Adipocyte (in vitro differentiated cells): ENCODE data around the gene COQ8B.
"Not testable (repeated sequence)": the region's sequence is repeated elsewhere in the genome, so short reads cannot be mapped to it uniquely, and the experiment has no call there.

ENCODE experiments used
- DNase-seq: peaks from one replicate; pipeline ENCODE4 v3.0.0-alpha.2; 2015; ENCODE audit warnings: low read depth
- H3K27me3 ChIP-seq: replicated peaks from 2 replicates; pipeline ENCODE4 v1.7.0; 2013; ENCODE audit warnings: mild to moderate bottlenecking, low read length, moderate library complexity; ENCODE audit not compliant: control insufficient read depth, insufficient read depth
- H3K36me3 ChIP-seq: 2 replicates; pipeline ENCODE4 v1.7.0; 2013; ENCODE audit warnings: low read length, mild to moderate bottlenecking, moderate library complexity; ENCODE audit not compliant: control insufficient read depth, insufficient read depth, severe bottlenecking
- H3K4me1 ChIP-seq: 2 replicates; pipeline ENCODE4 v1.7.0; 2013; ENCODE audit warnings: mild to moderate bottlenecking, low read length, moderate library complexity; ENCODE audit not compliant: control insufficient read depth, insufficient read depth
- H3K4me3 ChIP-seq: 2 replicates; pipeline ENCODE4 v1.7.0; 2013; ENCODE audit warnings: mild to moderate bottlenecking, low read length, moderate library complexity
- H3K9ac ChIP-seq: 2 replicates; pipeline ENCODE4 v1.7.0; 2013; ENCODE audit warnings: mild to moderate bottlenecking, low read length, moderate library complexity
- H3K9me3 ChIP-seq: 2 replicates; pipeline ENCODE4 v1.7.0; 2013; ENCODE audit warnings: mild to moderate bottlenecking, low read length, moderate library complexity; ENCODE audit not compliant: control insufficient read depth

Gene COQ8B

DNA sequence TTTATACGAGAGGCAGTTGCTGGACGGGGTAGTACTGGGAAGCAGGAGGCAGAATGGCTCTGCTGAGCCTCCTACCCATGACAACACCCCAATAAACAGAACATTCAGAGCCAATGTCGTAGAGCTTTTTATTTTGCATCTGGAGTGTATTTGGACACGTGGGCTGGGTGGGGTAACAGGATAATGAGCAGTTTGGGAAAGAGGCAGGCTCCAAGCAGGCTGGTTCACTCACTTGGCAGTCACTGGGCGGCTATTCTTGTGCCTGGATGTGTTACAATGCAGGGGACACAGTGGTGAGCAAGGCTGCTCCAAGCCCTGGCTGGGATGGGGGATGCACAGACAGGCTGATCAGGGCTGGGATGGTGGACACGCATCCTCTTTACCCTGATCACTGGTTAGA, 24.1 kb upstream of the COQ8B start:
- Histone ChIP-seq H3K9me3 (no peaks in the 10 kb centered on the region), H3K27me3 (no peaks in the 10 kb centered on the region), H3K4me3 (peak overlapping the region; percentile 57), H3K36me3 (peaks cover 42% of the 10 kb centered on the region), H3K4me1 (peaks cover 37% of the 10 kb centered on the region), H3K9ac (peak overlapping the region; percentile 77)
- peak; percentile 64 for DNase-seq

DNA sequence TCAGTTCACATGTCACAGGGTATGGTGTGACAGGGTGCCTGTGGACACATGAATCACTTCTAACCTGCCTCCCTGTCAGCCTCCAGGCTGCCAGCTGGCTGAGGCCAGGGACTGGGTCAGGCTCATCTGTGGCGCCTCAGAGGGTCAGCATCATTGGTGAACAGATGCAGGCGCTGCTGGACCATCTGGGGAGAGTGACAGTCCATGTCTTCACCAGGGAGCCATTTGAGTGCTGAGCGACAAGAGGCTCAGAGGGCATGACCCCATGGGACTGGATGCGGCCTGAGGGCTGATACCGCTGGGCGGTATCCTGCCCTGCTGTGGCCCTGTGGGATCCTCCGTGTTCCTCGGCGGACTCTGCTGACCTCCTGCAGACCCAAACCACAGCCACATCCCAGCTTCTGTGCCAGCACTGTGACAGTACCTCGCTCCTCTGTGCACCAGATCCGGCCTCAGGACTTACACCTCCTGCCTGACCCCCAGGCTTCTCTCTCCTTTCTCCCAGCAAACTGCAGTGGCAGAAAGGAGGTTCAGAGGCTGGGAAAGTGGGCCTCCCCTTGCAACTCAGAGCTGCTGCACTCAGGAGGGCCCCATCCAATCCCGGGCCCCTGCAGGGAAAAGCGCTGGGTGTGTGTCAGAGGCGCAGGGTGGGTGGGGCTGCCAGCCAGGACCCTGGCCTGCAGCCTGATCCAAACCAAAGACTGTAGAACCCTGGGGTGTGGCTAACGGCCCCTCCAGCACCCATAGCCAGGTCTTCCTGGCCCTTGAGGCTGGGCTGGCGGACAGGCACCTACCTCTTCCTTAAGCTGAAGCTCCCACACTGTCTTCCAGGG, 23.4 kb upstream of the COQ8B start:
- DNase-seq: no peak
- H3K4me1 ChIP-seq: peaks cover 31% of the 10 kb centered on the region
- peak overlapping the region; percentile 57 for H3K4me3 ChIP-seq
- peaks cover 48% of the 10 kb centered on the region for H3K36me3 ChIP-seq
- no peaks in the 10 kb centered on the region for H3K27me3 ChIP-seq
- no peaks in the 10 kb centered on the region for H3K9me3 ChIP-seq
- H3K9ac ChIP-seq: peak overlapping the region; percentile 77

DNA sequence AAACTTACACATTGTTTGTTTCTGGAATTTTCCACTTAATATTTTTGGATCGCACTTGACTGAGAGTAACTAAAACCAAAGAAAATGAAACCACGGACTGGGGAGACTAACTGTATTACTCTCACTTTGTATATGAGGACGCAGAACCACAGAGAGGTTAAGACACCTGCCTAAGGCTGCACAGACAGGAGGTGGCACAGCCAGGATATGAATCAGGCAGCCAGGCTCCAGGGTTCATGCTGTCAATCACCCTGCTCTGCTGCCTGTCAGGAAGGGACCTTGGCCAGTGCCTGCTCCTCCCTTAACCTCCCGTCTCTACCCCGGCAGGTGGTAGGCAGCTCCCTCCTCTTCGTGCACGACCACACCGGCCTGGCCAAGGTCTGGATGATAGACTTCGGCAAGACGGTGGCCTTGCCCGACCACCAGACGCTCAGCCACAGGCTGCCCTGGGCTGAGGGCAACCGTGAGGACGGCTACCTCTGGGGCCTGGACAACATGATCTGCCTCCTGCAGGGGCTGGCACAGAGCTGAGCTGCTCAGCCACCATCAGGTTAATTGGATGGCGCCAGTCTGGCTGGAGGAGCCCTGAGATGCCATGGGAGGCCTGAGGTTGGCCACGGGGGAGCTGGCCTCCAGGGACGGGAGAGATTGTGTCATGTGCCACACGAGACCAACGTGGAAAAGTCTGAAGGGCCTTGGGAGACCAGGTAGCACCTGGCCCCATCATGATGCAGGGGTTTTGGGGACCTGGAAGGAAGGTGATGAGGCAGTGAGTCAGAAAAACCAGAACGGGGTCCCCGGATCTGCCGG, 22.5 kb upstream of the COQ8B start:
- no peak for DNase-seq
- no peaks in the 10 kb centered on the region for H3K9me3 ChIP-seq
- H3K36me3 ChIP-seq: peaks cover 57% of the 10 kb centered on the region
- peaks cover 24% of the 10 kb centered on the region for H3K4me1 ChIP-seq
- no peak overlapping the region for H3K4me3 ChIP-seq
- H3K9ac ChIP-seq: peak overlapping the region; percentile 77
- no peaks in the 10 kb centered on the region for H3K27me3 ChIP-seq

DNA sequence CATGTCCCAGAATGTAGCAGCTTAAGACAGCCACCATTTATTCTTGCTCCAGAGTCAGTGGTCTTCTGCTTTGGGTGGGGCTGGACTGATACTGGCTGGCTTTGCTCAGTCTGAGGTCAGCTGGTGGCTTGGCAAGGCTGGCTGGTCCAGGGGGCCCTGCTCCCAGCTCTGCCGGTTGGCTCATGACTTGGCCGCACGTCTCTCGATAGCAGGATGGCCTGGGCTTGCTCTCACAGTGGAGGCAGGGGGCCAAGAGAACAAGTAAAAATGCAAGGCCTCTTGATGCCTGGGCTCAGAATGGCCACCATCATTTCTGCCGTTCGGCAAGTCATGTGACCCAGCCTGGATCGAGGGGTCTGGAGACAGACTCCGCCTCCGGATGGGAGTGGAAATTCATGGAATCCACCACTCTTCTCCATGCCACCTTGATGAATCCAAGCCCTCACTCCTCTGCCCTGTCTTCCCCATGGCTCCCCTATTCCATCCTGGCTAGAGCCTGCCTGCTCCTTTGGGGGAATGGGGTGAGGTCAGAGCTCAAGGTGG, 20.5 kb upstream of the COQ8B start:
- no peak overlapping the region for H3K9ac ChIP-seq
- H3K4me1 ChIP-seq: peaks cover 24% of the 10 kb centered on the region
- H3K9me3 ChIP-seq: no peaks in the 10 kb centered on the region
- H3K4me3 ChIP-seq: no peak overlapping the region
- H3K27me3 ChIP-seq: no peaks in the 10 kb centered on the region
- no peak for DNase-seq
- peaks cover 77% of the 10 kb centered on the region for H3K36me3 ChIP-seq

DNA sequence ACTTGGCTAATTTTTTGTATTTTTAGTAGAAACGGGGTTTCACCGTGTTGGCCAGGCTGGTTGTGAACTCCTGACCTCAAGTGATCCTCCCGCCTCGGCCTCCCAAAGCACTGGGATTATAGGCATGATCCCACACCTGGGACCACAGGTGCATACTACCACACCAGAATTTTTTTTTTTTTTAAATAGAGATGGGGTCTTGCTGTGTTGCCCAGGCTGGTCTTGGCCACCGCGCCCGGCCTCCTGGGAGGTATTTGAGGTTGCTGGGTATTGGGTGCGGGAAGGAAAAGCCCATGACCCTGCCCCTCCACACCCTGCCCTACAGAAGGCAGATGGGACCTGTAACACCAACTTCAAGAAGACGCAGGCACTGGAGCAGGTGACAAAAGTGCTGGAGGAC, 20.0 kb upstream of the COQ8B start:
- H3K4me1 ChIP-seq: peaks cover 24% of the 10 kb centered on the region
- no peak for DNase-seq
- no peak overlapping the region for H3K4me3 ChIP-seq
- H3K9ac ChIP-seq: no peak overlapping the region
- H3K9me3 ChIP-seq: no peaks in the 10 kb centered on the region
- H3K36me3 ChIP-seq: peaks cover 83% of the 10 kb centered on the region
- no peaks in the 10 kb centered on the region for H3K27me3 ChIP-seq

DNA sequence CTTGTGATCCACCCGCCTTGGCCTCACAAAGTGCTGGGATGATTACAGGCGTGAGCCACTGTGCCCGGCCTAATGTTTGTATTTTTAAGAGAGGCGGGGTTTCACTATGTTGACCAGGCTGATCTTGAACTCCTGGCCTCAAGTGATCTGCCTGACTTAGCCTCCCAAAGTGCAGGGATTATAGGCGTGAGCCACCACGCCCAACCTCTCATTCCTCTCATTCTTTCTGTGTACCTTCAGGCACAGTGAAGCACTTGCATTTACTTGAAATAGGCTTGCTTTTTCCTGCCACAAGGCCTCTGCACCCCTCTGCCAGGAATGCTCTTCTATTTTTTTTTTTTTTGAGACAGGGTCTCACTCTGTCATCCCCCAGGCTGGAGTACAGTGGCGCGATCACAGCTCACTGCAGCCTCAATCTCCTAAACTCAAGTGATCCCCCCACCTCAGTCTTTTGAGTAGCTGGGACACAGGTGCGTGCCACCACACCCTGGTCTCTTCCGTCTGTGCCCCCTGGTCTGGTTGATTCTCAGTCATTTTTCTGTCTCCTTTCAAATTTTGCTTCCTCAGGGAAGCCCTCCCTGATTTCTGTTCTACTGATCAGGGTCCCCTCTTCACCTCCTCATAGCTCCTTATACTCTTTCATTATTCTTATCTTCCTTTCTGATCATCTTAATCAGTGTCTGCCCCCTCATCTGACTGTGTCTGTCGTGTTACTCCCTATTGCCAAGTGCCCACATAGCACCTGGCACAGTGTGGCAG, 18.5 kb upstream of the COQ8B start:
- DNase-seq: no peak
- Histone ChIP-seq H3K9me3 (no peaks in the 10 kb centered on the region), H3K9ac (no peak overlapping the region), H3K4me3 (no peak overlapping the region), H3K27me3 (no peaks in the 10 kb centered on the region), H3K4me1 (peaks cover 13% of the 10 kb centered on the region), H3K36me3 (peaks cover 96% of the 10 kb centered on the region)

DNA sequence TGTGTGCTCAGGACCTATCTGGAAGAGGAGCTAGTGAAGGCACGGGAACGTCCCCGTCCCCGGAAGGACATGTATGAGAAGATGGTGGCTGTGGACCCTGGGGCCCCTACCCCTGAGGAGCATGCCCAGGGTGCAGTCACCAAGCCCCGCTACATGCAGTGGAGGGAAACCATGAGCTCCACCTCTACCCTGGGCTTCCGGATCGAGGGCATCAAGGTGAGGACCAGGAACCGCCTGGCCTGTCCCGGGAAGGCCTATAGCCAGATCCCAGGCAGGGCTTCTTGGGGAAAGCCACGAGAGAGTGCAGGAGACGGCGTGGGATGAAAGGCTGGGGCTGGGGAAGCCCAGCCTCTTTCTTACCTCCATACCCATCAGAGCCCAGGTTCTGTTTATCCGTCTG, 16.5 kb upstream of the COQ8B start:
- Histone ChIP-seq H3K4me3 (no peak overlapping the region), H3K4me1 (no peaks in the 10 kb centered on the region), H3K9ac (no peak overlapping the region), H3K9me3 (no peaks in the 10 kb centered on the region), H3K36me3 (peaks cover 94% of the 10 kb centered on the region), H3K27me3 (no peaks in the 10 kb centered on the region)
- no peak for DNase-seq

DNA sequence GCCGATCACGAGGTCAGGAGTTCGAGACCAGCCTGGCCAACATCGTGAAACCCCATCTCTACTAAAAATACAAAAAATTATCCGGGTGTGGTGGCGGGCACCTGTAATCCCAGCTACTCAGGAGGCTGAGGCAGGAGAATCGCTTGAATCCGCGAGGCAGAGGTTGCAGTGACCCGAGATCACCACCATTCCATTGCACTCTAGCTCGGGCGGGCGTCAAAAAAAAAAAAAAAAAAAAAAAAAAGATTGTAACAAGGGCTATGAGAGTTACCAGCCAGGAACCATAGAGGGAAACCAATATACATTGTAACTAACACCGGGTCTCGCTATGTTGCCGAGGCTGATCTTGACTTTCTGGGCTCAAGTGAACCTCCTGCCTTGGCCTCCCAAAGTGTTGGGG, 15.6 kb upstream of the COQ8B start:
- H3K9ac ChIP-seq, H3K9me3 ChIP-seq, DNase-seq, H3K27me3 ChIP-seq, H3K4me1 ChIP-seq, H3K4me3 ChIP-seq: not testable (repeated sequence)
- peaks cover 97% of the 10 kb centered on the region for H3K36me3 ChIP-seq

DNA sequence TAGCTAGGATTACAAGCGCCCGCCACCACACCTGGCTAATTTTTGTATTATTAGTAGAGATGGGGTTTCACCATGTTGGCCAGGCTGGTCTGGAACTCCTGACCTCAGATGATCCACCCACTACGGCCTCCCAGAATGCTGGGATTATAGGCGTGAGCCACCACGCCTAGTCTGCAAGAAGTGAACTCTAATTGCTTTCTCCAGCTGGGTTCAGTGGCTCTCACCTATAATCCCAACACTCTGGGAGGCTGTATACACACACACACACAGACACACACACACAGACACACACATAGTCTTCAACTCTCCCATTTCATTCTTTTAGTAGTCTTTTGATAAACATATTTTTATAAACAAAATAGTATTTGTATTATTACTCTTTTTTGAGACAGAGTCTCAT, 13.4 kb upstream of the COQ8B start:
- peaks cover 93% of the 10 kb centered on the region for H3K36me3 ChIP-seq
- H3K27me3 ChIP-seq, H3K9ac ChIP-seq, H3K9me3 ChIP-seq, H3K4me1 ChIP-seq, H3K4me3 ChIP-seq, DNase-seq: not testable (repeated sequence)

DNA sequence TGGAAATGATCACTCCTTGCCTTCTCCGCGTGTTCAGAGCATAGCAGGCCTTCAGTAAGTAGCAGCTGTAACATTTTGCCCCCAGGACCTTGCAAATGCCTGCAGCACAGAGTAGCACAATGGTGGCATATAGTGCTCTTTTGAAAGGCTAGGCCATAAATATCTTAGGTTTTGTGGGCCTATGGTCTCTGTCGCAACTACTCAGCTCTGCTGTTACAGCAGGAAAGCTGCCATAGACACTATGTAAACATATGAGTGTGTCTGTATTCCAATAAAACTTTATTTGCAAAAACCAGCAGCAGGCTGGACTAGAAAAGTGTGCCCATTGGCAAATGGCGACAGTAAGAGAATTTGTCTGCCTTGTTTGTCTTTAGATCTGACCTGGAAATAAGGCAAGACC, 9.6 kb upstream of the COQ8B start:
- DNase-seq: no peak
- H3K27me3 ChIP-seq: no peaks in the 10 kb centered on the region
- H3K9me3 ChIP-seq: no peaks in the 10 kb centered on the region
- H3K4me1 ChIP-seq: peaks cover 35% of the 10 kb centered on the region
- peaks cover 79% of the 10 kb centered on the region for H3K36me3 ChIP-seq
- no peak overlapping the region for H3K9ac ChIP-seq
- H3K4me3 ChIP-seq: no peak overlapping the region

DNA sequence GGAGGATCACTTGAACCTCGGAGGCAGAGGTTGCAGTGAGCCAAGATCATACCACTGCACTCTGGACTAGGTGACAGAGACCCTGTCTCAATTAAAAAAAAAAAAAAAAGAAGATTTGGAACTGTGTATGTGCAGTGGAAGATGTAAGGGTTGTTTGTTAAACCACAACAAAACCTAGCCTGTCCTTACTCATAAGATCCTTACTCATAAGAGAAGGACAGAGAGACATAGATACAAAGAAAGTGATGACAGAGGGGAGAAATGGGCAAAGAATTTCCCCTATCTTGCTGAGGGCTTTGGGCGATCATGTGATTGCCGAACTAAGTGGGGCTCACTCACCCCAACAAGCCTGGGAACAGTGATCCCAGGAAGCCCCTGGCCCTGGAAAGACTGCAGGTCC, 8.2 kb upstream of the COQ8B start:
- H3K4me1 ChIP-seq: peaks cover 41% of the 10 kb centered on the region
- H3K9ac ChIP-seq: peak overlapping the region; percentile 45
- no peaks in the 10 kb centered on the region for H3K9me3 ChIP-seq
- no peak for DNase-seq
- peaks cover 65% of the 10 kb centered on the region for H3K36me3 ChIP-seq
- H3K4me3 ChIP-seq: no peak overlapping the region
- H3K27me3 ChIP-seq: no peaks in the 10 kb centered on the region
